Measurements from ENCODE around the gene NMB. TPM values are rescaled to one million over a fixed set of nuclear protein-coding genes. Genes with fewer than 3 reads are reported as not detected.

The NMB gene
- total and polyA plus RNA-seq, 12 donors, result 0.96 to 8.0 (median 2.3) TPM

- H3K9me3 ChIP-seq, result peaks cover 0 to 14% (median 5%) of the 10 kb centered on the region in 11 donors
- ATAC-seq (peak in 3 of 8 donors; percentile 54 to 71 (median 70)), DNase-seq (no peak)
- H3K4me3 ChIP-seq, result no peak overlapping the region
- H3K36me3 ChIP-seq, result peaks cover 0 to 8% (median 8%) of the 10 kb centered on the region in 9 donors
- peak overlapping the region in 3 of 10 donors; percentile 6 to 74 (median 48) for H3K27ac ChIP-seq
- peaks cover 0 to 31% (median 4%) of the 10 kb centered on the region in 9 donors for H3K4me1 ChIP-seq
- TF ChIP-seq CTCF (IDR thresholded peaks at IDR 0.05), result no peak
- intact Hi-C loops (cut with DNase I), result no loop called here
- H3K27me3 ChIP-seq, result no peaks in the 10 kb centered on the region
- 76 to 78% methylated on average over 3 of the region's 3 CpGs for WGBS, 2 donors
These were observed 41.8 kb downstream of the NMB start for GRCh38 chr15:84616235-84616634.

GRCh38 chr15:84611631-84612030 lies 46.4 kb downstream of the NMB start:
- Histone ChIP-seq H3K27me3 (no peaks in the 10 kb centered on the region), H3K4me3 (no peak overlapping the region), H3K36me3 (peaks cover 0 to 23% (median 0%) of the 10 kb centered on the region in 9 donors), H3K9me3 (no peaks in the 10 kb centered on the region), H3K27ac (no peak overlapping the region), H3K4me1 (peaks cover 0 to 18% (median 10%) of the 10 kb centered on the region in 9 donors)
- intact Hi-C loops (cut with DNase I), result no loop called here
- DNase-seq (no peak), ATAC-seq (no peak)
- WGBS, 2 donors, result 94 to 99% methylated on average over 7 of the region's 7 CpGs
- TF ChIP-seq CTCF (IDR thresholded peaks at IDR 0.05), result no peak

GRCh38 chr15:84609818-84610525 lies 48.0 kb downstream of the NMB start:
- Histone ChIP-seq H3K4me3 (no peak overlapping the region), H3K36me3 (peaks cover 0 to 40% (median 0%) of the 10 kb centered on the region in 9 donors), H3K27ac (peak overlapping the region in 7 of 10 donors; percentile 2 to 32 (median 21)), H3K4me1 (peaks cover 0 to 14% (median 8%) of the 10 kb centered on the region in 9 donors), H3K27me3 (no peaks in the 10 kb centered on the region), H3K9me3 (no peaks in the 10 kb centered on the region)
- no peak for TF ChIP-seq CTCF (IDR thresholded peaks at IDR 0.05)
- peak; percentile 49 to 75 (median 69) for ATAC-seq
- WGBS, 2 donors, result 50 to 62% methylated on average over 11 of the region's 11 CpGs
- no peak for DNase-seq
- intact Hi-C loops (cut with DNase I), result loop anchor here in 1 of 10 donors (5.0 kb wide), 1 partner anchor 32 kb away; no protein-coding TSS in a partner anchor

GRCh38 chr15:84608707-84609284 lies 49.2 kb downstream of the NMB start:
- Histone ChIP-seq H3K27ac (no peak overlapping the region), H3K36me3 (peaks cover 0 to 48% (median 0%) of the 10 kb centered on the region in 9 donors), H3K9me3 (no peaks in the 10 kb centered on the region), H3K27me3 (no peaks in the 10 kb centered on the region), H3K4me3 (no peak overlapping the region), H3K4me1 (peaks cover 0 to 14% (median 10%) of the 10 kb centered on the region in 9 donors)
- intact Hi-C loops (cut with DNase I), result loop anchor here in 1 of 10 donors (5.0 kb wide), 1 partner anchor 34 kb away; no protein-coding TSS in a partner anchor
- TF ChIP-seq CTCF (IDR thresholded peaks at IDR 0.05), result no peak
- DNase-seq (no peak), ATAC-seq (no peak)
- 64 to 72% methylated on average over 1 of the region's 1 CpG for WGBS, 2 donors

Data from heart right ventricle (tissue), 16 donors.